Adrenal gland (tissue), 5 donors: ENCODE results near the gene RIPOR3.

Experiments
- CTCF ChIP-seq, 6 experiments: fragments of 450-650 bp in 4 of 6; fragments of 200-600 bp in 2 of 6; sonication (generic) in 1 of 6; IDR thresholded peaks; 1 replicate in 5 of 6; 2 replicates in 1 of 6; pipeline versions ENCODE4 v1.5.1 to v1.8.0; 2016 to 2021; ENCODE audit warnings: antibody characterized with exemption in 6 of 6, mild to moderate bottlenecking in 2 of 6, moderate library complexity in 1 of 6
- POLR2A ChIP-seq, 2 donors: fragments of 450-650 bp; IDR thresholded peaks; one replicate each; pipeline ENCODE4 v1.6.1; 2017; ENCODE audit warnings: antibody characterized with exemption in 2 of 2, mild to moderate bottlenecking in 2 of 2, moderate library complexity in 1 of 2
- donor health status: DM: no; HTN: no; CAD: no.

GRCh38 chr20:50590348-50590664 is 101.0 kb downstream of the RIPOR3 start:
- no peak for TF ChIP-seq CTCF (IDR thresholded peaks at IDR 0.05)
- TF ChIP-seq POLR2A (IDR thresholded peaks at IDR 0.05): no peak
